WTC11 (cell line): ENCODE data around the gene TBX2.

Experiments used
- ATF1 ChIP-seq: sonication (generic); formaldehyde crosslinking; IDR thresholded peaks from 2 replicates; pipeline ENCODE4 v1.8.1; 2023; ENCODE audit warnings: mild to moderate bottlenecking, moderate library complexity, missing genetic modification reagents
- ATF3 ChIP-seq: sonication (generic); formaldehyde crosslinking; conservative IDR thresholded peaks from 2 replicates; pipeline ENCODE4 v1.8.1; 2022; ENCODE audit warnings: mild to moderate bottlenecking, missing genetic modification reagents
- CTCF ChIP-seq: fragments of 200-600 bp; IDR thresholded peaks from 2 replicates; pipeline ENCODE4 v1.8.0; 2022; ENCODE audit warnings: antibody characterized with exemption
- EMX1 ChIP-seq: fragments of 250-450 bp; sonication (Bioruptor Pico); IDR thresholded peaks from 2 replicates; pipeline ENCODE4 v1.8.0; 2021; ENCODE audit warnings: mild to moderate bottlenecking
- JUN ChIP-seq: sonication (generic); formaldehyde crosslinking; IDR thresholded peaks from 2 replicates; pipeline ENCODE4 v1.8.0; 2023; ENCODE audit warnings: mild to moderate bottlenecking, missing genetic modification reagents
- TCF7 ChIP-seq: sonication (generic); formaldehyde crosslinking; IDR thresholded peaks from 2 replicates; pipeline ENCODE4 v1.8.0; 2022; ENCODE audit warnings: mild to moderate bottlenecking, low read depth, missing genetic modification reagents, moderate library complexity
- ZNF121 ChIP-seq: sonication (generic); formaldehyde crosslinking; IDR thresholded peaks from 2 replicates; pipeline ENCODE4 v1.8.0; 2023; ENCODE audit warnings: missing genetic modification reagents
- ZNF263 ChIP-seq: sonication (generic); formaldehyde crosslinking; IDR thresholded peaks from 2 replicates; pipeline ENCODE4 v1.8.1; 2022; ENCODE audit warnings: low read depth, mild to moderate bottlenecking, moderate library complexity, missing genetic modification reagents
- ZNF671 ChIP-seq: fragments of 250-450 bp; sonication (Bioruptor Pico); IDR thresholded peaks from 2 replicates; pipeline ENCODE4 v1.8.0; 2021; ENCODE audit warnings: mild to moderate bottlenecking
- TF ChIP-seq, protein P1 (sequence below): sonication (generic); formaldehyde crosslinking; IDR thresholded peaks from 2 replicates; pipeline ENCODE4 v1.8.0; 2022; ENCODE audit warnings: mild to moderate bottlenecking, missing genetic modification reagents
- TF ChIP-seq, protein P2 (sequence below): sonication (generic); formaldehyde crosslinking; IDR thresholded peaks from 2 replicates; pipeline ENCODE4 v1.8.1; 2023; ENCODE audit warnings: mild to moderate bottlenecking, missing genetic modification reagents
- TF ChIP-seq, protein P3 (sequence below): sonication (generic); formaldehyde crosslinking; IDR thresholded peaks from 2 replicates; pipeline ENCODE4 v1.8.1; 2022; ENCODE audit warnings: low read depth, mild to moderate bottlenecking, moderate library complexity, missing genetic modification reagents, borderline replicate concordance

GRCh38 chr17:61380217-61380835 is 19.3 kb upstream of the TBX2 start:
- TF ChIP-seq ATF1 (CRISPR knock-in tag) (no peak), CTCF (no peak), EMX1 (CRISPR knock-in tag) (no peak), ZNF121 (CRISPR knock-in tag) (no peak), ATF3 (CRISPR knock-in tag) (no peak), ZNF263 (CRISPR knock-in tag) (no peak), JUN (CRISPR knock-in tag) (no peak), TCF7 (CRISPR knock-in tag) (no peak), ZNF671 (CRISPR knock-in tag) (no peak)
- TF ChIP-seq, protein P1, sequence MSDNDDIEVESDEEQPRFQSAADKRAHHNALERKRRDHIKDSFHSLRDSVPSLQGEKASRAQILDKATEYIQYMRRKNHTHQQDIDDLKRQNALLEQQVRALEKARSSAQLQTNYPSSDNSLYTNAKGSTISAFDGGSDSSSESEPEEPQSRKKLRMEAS (CRISPR knock-in tag) = no peak
- TF ChIP-seq, protein P2, sequence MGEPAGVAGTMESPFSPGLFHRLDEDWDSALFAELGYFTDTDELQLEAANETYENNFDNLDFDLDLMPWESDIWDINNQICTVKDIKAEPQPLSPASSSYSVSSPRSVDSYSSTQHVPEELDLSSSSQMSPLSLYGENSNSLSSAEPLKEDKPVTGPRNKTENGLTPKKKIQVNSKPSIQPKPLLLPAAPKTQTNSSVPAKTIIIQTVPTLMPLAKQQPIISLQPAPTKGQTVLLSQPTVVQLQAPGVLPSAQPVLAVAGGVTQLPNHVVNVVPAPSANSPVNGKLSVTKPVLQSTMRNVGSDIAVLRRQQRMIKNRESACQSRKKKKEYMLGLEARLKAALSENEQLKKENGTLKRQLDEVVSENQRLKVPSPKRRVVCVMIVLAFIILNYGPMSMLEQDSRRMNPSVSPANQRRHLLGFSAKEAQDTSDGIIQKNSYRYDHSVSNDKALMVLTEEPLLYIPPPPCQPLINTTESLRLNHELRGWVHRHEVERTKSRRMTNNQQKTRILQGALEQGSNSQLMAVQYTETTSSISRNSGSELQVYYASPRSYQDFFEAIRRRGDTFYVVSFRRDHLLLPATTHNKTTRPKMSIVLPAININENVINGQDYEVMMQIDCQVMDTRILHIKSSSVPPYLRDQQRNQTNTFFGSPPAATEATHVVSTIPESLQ = no peak
- TF ChIP-seq, protein P3, sequence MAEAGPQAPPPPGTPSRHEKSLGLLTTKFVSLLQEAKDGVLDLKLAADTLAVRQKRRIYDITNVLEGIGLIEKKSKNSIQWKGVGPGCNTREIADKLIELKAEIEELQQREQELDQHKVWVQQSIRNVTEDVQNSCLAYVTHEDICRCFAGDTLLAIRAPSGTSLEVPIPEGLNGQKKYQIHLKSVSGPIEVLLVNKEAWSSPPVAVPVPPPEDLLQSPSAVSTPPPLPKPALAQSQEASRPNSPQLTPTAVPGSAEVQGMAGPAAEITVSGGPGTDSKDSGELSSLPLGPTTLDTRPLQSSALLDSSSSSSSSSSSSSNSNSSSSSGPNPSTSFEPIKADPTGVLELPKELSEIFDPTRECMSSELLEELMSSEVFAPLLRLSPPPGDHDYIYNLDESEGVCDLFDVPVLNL (CRISPR knock-in tag) = no peak
